HK-2 (cell line): Measurements from ENCODE around the gene GSG1L.
"Not testable (repeated sequence)": the region's sequence is repeated elsewhere in the genome, so short reads cannot be mapped to it uniquely, and the experiment has no call there.

Source experiments
- DNase-seq: peaks from one replicate; pipeline ENCODE4 v3.0.0-alpha.2; 2018; ENCODE audit not compliant: unreplicated experiment

The GSG1L gene

DNA sequence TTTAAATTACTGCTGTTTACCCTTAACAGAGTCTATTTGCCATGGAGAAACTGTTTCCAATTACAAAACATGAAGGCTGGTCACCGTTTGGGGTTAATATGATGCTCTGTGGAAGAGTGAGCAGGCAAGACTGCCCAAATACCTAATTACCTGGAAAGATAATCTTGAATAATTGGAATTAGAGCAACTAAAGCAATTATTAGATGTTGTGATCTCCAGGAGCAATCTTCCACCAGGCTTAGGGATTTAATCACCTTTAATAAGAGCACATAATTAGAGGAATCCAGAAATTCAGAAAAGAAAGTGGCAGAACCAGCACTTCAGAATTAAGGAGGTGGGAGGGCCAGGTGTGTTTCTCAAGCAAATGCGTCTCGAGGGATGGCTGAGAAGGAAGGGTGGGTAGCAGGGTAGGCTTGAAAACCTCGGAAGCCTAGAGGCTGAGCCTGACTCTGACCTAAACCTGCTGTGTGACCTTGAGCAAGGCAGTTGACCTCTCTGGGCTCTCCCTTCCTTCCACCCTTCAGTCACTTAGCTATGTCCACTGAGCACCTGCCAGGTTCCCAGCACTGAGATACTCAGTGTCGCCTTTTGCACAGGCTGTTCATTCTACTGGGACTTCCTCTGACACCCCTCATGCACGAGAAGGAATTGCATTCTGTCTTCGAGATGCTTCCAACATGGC lies 113.2 kb downstream of the GSG1L start:
- no peak for DNase-seq

DNA sequence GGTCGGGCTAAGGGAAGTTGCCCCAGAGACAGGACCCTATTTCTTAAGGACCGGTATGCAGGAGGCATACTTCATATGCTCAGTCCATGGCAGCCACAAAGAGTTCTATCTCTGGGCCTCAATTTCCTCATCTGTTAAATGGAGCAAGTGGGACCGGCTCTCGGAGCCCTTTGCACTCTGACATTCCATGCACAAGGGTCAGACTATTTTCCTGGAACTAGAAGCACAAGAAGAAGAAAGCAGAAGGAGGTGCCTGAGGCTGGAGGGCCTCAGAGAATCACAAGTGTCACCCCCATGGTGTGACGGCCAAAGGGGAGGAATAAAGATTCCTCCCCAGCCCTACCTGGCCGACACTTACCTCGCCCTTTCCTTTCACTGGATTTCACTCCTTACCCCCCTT lies 115.8 kb downstream of the GSG1L start:
- DNase-seq = no peak

DNA sequence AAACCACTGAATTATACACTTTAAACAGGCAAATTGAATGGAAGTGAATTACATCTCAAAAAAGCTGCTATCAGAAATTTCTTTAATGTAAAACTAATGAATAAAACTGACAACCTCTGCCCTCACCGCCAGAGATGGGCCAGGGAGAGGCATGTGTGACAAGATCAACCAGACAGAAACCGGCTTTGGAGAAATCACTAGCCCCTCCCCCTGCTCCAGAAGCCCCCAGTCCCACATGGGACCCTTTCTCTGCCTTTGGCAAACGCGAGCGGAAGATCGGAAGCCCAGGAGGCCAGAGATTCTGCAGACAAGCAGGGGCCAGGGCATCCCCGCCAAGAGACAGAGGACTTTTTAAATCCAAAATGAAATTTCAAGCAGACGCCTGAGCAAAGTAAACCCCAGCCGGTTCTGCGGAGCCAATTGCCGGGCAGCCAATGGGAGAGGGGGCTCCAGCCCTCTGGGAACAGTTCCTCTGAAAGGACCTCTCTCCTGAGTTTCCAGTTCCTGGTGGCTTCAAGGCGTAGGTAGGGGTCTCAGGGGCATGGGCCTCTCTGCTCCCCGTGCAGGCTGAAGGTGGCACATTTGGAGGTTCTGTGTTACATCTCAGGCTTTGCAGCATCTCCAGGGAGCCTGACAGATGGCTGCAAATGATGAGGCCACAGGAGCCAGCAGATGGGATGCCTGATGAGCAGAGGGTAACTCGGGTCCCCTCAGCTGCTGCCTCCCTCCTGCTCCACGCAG lies 118.1 kb downstream of the GSG1L start:
- DNase-seq = no peak

DNA sequence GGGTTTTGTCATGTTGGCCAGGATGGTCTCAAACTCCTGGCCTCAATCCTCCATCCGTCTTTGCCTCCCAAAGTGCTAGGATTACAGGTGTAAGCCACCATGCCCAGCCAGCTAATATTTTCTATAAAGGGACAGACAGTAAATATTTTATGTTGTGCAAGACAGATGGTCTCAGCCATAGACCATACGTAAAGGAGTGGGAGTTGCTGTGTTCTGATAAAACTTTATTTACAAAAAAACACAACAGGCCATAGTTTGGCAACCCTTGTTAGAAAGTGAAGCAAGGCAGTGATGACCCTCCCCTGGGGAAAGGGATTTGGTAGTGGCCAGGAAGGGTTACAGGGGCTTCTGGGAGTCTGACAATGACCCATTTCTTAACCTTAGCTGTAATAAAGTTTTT lies 119.7 kb downstream of the GSG1L start:
- DNase-seq = no peak

DNA sequence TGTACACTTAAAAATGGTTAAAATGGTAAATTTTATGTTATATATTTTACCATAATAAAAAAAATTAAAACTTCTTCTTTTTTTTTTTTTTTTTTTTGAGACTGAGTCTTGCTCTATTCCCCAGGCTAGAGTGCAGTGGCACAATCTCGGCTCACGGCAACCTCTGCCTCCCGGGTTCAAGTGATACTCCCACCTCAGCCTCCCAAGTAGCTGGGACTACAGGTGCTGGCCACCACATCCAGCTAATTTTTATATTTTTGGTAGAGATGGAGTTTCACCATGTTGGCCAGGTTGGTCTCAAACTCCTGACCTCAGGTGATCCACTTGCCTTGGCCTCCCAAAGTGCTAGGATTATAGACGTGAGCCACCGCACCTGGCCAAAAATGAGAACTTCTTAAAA lies 121.4 kb downstream of the GSG1L start:
- DNase-seq = not testable (repeated sequence)

DNA sequence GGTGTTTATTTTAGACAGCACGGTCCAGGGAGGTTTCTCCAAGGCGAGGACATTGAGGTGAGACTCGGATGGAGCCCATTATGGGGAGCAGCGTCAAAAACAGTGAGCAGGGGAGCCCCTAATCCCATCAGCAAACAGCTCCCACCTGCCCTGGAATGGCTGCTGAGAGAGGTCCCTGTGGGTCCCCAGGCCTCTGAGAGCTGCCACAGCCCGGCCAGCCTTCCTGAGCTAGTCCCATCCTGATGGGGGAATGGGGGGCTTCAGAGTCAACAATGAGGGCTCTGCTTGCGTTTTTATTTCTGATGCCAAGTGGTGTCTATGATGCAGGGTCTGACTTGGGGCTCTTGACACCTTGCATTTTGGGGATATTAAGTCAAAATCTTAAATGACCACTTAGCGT lies 128.4 kb downstream of the GSG1L start:
- DNase-seq = no peak

DNA sequence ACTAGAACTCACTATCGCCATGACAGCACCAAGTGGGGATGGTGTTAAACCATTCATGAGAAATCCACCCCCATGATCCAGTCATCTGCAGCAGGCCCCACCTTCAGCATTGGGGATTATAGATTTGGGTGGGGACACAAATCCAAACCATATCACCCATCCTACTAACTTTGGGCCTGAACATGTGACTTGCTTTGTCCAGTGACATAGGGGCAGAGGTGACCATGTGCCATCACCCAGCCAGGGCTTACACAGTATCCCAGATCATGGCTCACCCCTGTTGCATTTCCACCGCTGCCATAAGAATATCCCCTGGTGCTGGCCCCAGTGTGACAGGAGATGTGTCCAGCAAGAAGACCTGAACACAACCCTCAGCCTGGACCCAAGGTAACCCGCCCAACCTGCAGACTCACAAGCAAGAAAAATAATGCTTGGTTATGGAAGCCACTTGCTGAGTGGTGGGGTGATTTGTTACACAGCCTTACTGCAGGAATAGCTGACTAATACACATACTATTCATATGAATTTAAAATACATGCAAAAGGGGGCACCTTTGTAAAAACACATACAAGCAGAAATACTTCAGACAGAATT lies 130.9 kb downstream of the GSG1L start:
- no peak for DNase-seq

DNA sequence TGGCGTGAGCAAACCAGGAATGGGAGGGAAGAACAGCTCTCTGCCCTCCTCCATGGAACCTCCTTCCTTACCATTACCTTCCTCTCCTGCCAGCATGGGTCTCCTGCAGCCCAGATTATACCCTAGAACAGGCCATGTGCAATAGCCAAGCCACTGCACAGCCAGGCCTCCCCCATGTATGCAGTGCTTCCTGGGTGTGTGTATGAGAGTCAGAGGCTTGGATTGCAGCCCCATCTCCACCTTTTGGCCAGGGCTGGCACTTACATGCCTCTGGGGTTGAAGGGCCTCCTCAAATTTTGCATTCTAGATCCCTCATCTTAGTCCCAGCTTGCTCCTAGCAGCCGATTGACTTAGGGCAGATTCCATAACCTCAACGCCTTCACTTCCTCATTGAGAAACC lies 133.7 kb downstream of the GSG1L start:
- no peak for DNase-seq

DNA sequence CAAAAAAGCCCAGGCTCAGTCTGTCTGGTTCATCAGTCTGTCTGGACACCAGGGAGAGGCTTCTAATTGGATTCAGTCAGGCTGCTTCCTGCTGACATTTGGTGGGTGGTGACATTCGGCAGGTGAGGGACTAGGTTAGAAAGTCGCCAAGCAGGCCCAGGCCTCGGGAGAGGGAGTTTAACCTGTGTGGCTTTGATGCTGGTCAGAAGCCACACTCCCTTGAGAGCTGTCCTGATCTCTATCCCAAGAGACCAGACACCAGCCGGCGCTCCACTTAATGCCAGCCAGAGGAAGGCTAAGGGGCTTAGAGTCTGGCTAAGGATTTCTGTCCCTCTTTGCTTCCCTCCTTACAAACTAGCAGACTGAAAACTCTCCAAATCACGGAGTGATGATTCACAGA lies 135.0 kb downstream of the GSG1L start:
- DNase-seq = no peak

DNA sequence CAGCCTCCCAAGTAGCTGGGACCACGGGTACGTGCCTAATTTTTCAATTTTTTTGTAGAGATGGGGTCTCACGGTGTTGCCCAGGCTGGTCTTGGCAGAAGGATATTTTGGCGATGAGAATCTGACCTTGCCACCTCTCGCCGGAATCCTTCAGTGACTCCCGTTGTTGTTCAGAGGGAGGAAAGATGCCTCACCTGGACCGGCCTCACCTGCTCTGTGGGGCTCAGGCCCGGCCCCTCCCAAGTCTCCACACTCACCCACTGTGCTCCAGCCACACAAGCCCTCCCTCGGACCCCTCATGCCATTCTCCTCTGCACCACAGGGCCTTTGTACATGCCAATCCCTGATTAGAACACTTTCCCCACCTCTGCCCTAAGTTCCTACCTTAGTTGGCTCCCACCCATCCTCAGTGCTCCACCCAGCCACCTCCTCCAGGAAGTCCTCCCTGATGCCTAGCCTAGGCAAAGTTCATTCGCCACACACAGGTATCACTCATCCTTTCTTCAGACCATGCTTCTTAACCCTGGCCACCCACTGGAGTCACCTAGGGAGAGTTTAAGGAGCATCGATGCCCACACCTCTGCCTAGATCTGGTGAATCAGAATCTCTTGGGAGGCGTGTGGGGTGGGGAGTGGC lies 136.1 kb downstream of the GSG1L start:
- DNase-seq = no peak

DNA sequence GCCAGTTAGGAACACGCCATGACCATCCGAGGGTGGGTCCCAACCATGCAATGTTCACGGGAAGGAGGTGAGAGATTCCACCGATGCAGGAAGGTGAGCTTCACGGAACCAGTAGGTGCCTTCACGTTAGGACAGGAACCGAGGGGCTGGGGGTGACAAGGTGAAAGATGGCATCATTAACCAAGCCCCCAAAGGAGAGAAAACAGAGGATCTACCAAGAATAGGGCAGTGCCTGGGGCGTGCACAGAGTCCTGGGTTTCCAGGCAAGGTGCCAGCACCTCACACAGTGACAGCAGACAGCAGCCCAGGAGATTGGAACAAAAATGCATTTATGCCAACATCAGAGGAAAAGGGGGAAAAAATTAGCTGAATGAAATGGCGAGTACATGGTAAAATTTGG lies 137.9 kb downstream of the GSG1L start:
- DNase-seq = no peak

DNA sequence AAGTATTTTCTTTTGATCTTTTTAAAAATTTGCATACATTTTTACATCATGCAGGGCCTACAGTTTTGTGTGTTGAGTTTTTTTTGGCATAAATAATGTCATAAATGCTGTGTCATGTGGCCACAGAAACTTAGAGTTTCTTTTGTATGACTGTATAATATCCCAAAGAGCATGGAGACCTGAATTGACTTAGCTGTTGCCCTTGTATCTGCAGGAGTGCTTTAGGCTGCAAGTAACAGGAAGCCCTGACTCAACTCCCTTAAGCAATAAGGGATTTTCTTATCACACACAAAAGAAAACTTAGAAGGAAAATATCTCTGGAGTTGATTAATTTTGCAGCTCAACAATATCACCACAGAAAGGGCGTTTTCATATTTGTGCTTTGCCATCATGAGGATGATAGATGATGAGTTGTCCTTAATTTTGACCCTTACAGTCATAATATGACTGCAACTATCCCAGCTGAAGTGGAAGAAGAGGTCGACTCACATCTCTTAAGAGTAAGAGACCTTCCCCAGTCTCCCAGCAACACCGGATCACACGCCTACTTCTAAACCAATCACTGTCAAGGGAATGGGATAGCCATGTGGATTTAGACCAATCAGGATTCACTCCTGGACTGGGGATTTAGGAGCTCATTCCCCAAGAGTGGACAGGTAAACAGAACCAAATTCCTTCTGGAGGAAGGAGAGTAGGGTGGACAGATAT lies 138.9 kb downstream of the GSG1L start:
- no peak for DNase-seq

DNA sequence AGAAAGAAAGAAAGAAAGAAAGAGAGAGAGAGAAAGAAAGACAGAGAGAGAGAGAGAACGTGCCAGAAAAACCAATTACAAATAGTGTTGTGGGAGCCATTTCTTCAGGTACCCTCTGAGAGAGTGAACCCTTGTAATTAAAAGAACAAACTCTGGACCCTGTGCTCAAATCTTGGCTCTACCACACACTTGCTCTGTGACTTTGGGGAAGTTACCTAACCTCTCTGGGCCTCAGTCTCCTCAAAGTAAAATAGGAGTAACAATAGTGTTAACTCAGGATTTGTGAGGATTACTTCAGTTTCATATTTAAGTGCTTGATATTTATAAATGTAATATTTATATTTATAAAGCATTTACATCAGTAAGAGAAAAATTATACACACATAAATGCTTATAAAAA lies 139.8 kb downstream of the GSG1L start:
- no peak for DNase-seq

DNA sequence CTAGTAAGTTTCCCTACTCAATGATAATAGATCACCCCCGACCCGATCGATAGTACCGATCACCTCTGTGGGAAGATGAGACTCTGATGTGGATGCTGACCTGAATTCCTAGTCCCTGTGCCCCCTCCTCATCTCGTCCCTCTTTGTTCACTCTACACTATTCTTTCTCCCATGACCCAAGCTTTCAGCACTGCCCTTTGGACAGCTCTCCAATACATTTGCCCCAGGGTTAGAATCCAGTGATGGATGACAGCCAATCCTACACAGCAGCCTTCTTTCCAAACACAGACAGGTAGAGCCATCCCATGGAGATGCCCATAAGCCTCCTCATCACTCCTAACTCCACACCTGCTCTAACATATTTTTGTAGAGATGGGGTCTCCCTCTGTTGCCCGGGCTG lies 141.1 kb downstream of the GSG1L start:
- no peak for DNase-seq

DNA sequence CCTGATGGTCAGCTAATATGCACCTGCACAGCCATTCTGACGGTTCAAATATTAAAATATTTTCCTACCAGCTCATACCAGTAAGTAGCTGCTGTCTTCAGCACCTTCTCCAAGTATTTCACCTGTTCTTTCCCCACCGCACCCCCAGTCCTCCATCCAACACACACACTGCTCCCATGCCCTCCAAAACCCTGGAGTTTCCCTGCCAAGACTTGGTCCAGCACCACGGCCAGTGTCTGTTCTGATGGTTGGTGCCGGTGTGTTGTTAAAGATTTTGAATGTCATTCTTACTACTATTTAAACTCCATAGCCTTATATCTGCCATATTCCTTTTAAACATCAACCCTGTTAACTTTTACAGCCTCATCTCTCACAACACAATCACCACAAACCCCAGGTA lies 142.4 kb downstream of the GSG1L start:
- no peak for DNase-seq

DNA sequence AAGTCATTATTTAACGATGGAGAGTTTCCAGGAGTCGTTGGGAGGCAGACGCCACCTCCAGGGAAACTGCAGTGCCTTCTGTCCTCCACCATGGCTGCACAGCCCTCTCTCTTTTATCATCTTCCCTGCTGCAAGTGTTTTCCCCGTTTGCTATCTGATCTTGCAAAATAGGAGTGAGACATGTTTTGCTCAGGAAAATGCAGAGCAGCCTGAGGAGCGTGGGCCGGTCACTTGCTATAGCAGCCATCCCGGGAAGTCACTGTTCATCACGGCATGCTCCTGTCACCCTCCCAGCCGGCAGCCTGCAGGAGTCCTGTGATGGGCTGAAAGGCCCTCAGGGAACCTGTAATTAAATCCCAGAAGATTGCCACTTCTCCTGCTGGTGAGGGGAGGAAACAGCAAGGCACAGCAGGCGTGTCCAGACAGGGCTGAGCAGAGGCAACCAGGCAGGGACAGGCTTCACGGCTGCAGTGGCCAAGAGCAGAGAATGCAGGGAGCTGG lies 143.1 kb downstream of the GSG1L start:
- no peak for DNase-seq

DNA sequence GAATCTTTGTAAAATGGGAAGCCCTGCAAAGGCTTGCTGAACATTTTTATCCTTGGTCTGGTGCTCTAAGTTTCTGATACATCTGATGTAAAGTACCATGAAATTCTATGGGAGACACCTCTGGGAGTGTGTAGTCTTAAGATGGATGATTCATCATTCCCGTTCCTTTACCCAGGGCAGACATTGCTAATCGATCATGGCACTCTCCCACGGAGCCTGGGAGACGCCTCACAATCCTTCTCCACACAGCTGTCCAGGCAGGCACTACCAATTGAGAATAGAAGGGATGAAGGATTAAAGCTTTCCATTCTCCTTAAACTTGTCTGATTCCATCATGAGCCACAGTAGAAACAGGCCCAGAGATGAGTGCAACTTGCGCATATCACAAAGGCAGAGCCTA lies 144.8 kb downstream of the GSG1L start:
- no peak for DNase-seq

DNA sequence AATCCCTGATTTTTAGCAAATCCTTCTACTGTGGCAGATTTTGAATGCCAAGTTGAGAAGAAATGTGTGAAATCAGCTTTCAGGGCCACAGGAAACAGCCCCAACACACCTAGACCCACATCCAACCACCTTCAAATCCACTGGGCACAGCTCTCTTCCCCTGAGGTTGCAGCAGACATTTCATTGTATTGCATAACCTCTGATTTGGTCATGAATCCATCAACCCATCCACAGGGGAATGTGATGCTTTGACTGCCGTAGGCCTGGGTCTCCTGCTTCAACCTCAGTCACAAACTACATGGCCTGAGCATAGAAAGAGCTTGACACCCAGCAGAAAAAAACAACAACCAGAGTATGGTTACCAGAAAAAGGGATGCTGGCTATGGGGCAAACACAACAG lies 145.6 kb downstream of the GSG1L start:
- no peak for DNase-seq

DNA sequence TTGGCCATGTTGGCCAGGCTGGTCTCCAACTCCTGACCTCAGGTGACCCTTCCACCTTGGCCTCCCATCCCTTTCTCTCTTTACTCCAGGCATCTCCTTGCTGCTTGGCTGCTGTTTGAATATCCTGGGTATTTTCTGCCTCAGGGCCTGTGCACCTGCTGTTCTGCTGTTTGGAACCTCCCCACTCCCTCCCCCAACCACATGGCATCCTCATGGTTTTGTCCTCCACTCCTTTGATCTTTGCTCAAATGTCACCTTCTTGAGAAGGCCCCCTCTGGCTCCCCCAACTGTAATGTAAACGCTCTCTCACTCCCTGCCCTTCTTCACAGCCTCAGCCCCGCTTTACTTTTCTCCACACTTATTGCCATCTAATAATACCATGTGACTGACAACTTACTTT lies 152.0 kb downstream of the GSG1L start:
- DNase-seq = no peak

DNA sequence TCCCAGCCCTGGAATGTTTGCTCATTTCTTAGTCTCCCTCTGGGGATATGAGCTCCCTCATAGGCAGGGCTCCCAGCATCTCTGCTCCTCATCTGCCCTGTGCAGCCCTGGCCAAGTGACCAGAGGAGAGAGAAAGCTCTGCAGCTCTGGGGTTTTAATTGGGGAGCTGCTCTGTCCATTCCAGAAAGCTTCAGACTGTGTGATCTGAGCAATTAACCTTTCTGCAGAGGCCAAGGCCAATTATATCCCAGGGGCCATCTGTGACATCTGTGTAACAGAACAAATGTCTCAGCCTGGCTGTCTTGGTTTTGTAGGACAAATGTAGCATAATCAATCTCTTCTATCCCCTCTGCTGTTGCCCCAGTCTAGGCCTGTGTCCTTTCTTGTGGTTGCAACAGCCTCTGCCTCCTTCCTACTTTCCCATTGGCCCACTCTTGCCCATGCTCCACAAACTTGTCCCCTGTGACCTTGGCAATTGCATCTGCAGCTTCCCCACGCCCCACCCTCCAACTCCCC lies 156.0 kb downstream of the GSG1L start:
- no peak for DNase-seq

DNA sequence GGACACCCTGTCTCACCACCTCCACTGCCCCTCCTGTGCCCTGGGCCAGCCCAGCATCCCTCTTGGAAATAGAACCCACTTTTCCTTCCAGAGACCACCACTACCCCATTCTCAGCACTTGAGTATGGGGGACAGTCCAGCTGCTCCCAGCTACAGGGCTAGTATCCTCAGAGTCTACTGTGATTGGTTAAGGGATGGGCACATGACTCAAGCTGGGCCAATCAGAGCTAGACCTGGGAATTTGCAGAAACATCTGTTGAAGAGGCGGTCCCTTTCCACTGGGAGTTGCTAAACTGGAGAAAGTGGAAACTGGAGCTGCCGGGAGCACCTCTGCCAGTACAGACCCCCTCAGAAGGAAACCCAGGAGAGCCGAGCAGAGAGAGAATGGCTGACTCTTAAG lies 156.6 kb downstream of the GSG1L start:
- no peak for DNase-seq
